ENCODE measurements around the gene LIPM.

The LIPM gene

GRCh38 chr10:88840881-88841280 is 38.4 kb downstream of the LIPM start:
- Mint-ChIP-seq H3K27me3 (no peaks in the 10 kb centered on the region), H3K4me3 (no peak overlapping the region), H3K4me1 (peaks cover 5% of the 10 kb centered on the region in 2 donors), H3K9me3 (no peaks in the 10 kb centered on the region), H3K27ac (no peak overlapping the region), H3K36me3 (no peaks in the 10 kb centered on the region)
- DNase-seq (no peak), ATAC-seq (replicated peaks) (no peak)

GRCh38 chr10:88841316-88842111 is 39.0 kb downstream of the LIPM start:
- H3K4me3 Mint-ChIP-seq: no peak overlapping the region
- H3K36me3 Mint-ChIP-seq: no peaks in the 10 kb centered on the region
- no peak overlapping the region for H3K27ac Mint-ChIP-seq
- H3K27me3 Mint-ChIP-seq: no peaks in the 10 kb centered on the region
- peaks cover 5% of the 10 kb centered on the region in 2 donors for H3K4me1 Mint-ChIP-seq
- H3K9me3 Mint-ChIP-seq: no peaks in the 10 kb centered on the region
- ATAC-seq (replicated peaks): no peak
- no peak for DNase-seq

- Mint-ChIP-seq H3K4me3 (no peak overlapping the region), H3K27ac (no peak overlapping the region), H3K9me3 (no peaks in the 10 kb centered on the region), H3K36me3 (no peaks in the 10 kb centered on the region), H3K27me3 (no peaks in the 10 kb centered on the region), H3K4me1 (peaks cover 5% of the 10 kb centered on the region in 2 donors)
- DNase-seq: no peak
- no peak for ATAC-seq (replicated peaks)
Measured at GRCh38 chr10:88843171-88843570, 40.6 kb downstream of the LIPM start.

GRCh38 chr10:88848499-88848898 is 46.0 kb downstream of the LIPM start:
- ATAC-seq (replicated peaks) (no peak), DNase-seq (no peak)
- no peaks in the 10 kb centered on the region for H3K36me3 Mint-ChIP-seq
- no peaks in the 10 kb centered on the region for H3K9me3 Mint-ChIP-seq
- no peak overlapping the region for H3K4me3 Mint-ChIP-seq
- peaks cover 0 to 9% of the 10 kb centered on the region in 2 donors for H3K4me1 Mint-ChIP-seq
- H3K27me3 Mint-ChIP-seq: no peaks in the 10 kb centered on the region
- no peak overlapping the region for H3K27ac Mint-ChIP-seq

GRCh38 chr10:88849234-88849633 is 46.7 kb downstream of the LIPM start:
- Mint-ChIP-seq H3K36me3 (no peaks in the 10 kb centered on the region), H3K27ac (no peak overlapping the region), H3K27me3 (no peaks in the 10 kb centered on the region), H3K4me3 (no peak overlapping the region), H3K9me3 (no peaks in the 10 kb centered on the region), H3K4me1 (peaks cover 0 to 10% of the 10 kb centered on the region in 2 donors)
- DNase-seq (no peak), ATAC-seq (replicated peaks) (no peak)

GRCh38 chr10:88850712-88851111 is 48.2 kb downstream of the LIPM start:
- no peak for DNase-seq
- Mint-ChIP-seq H3K4me3 (no peak overlapping the region), H3K27ac (no peak overlapping the region), H3K9me3 (no peaks in the 10 kb centered on the region), H3K36me3 (no peaks in the 10 kb centered on the region), H3K4me1 (peaks cover 0 to 10% of the 10 kb centered on the region in 2 donors), H3K27me3 (no peaks in the 10 kb centered on the region)
- no peak for ATAC-seq (replicated peaks)

- DNase-seq: no peak
- H3K27me3 Mint-ChIP-seq: no peaks in the 10 kb centered on the region
- no peak within 1 kb of the TSS for H3K4me3 Mint-ChIP-seq
- no peak within 1 kb of the TSS for H3K27ac Mint-ChIP-seq
- no peaks in the 10 kb centered on the region for H3K9me3 Mint-ChIP-seq
- peaks cover 0 to 10% of the 10 kb centered on the region in 2 donors for H3K4me1 Mint-ChIP-seq
- ATAC-seq (replicated peaks): no peak
- H3K36me3 Mint-ChIP-seq: no peaks in the 10 kb centered on the region
Measured at GRCh38 chr10:88851706-88852105, 49.2 kb downstream of the LIPM start, which contains the start of gene ANKRD22. ANKRD22 (minus strand) TSS chr10:88851844; CDS start chr10:88851607, 237 bp downstream.

GRCh38 chr10:88852327-88852726 is 49.8 kb downstream of the LIPM start:
- Mint-ChIP-seq H3K27ac (no peak overlapping the region), H3K36me3 (no peaks in the 10 kb centered on the region), H3K4me1 (peaks cover 0 to 10% of the 10 kb centered on the region in 2 donors), H3K4me3 (no peak overlapping the region), H3K27me3 (no peaks in the 10 kb centered on the region), H3K9me3 (no peaks in the 10 kb centered on the region)
- ATAC-seq (replicated peaks): no peak
- DNase-seq: no peak

GRCh38 chr10:88853155-88853881 is 50.8 kb downstream of the LIPM start:
- DNase-seq (no peak), ATAC-seq (replicated peaks) (no peak)
- peaks cover 0 to 9% of the 10 kb centered on the region in 2 donors for H3K4me1 Mint-ChIP-seq
- H3K27me3 Mint-ChIP-seq: no peaks in the 10 kb centered on the region
- no peak overlapping the region for H3K27ac Mint-ChIP-seq
- H3K36me3 Mint-ChIP-seq: no peaks in the 10 kb centered on the region
- H3K4me3 Mint-ChIP-seq: no peak overlapping the region
- H3K9me3 Mint-ChIP-seq: no peaks in the 10 kb centered on the region

GRCh38 chr10:88854684-88855083 is 52.2 kb downstream of the LIPM start:
- no peak for ATAC-seq (replicated peaks)
- H3K27ac Mint-ChIP-seq: no peak overlapping the region
- H3K4me3 Mint-ChIP-seq: no peak overlapping the region
- H3K4me1 Mint-ChIP-seq: peaks cover 0 to 5% of the 10 kb centered on the region in 2 donors
- no peak for DNase-seq
- H3K36me3 Mint-ChIP-seq: no peaks in the 10 kb centered on the region
- H3K27me3 Mint-ChIP-seq: no peaks in the 10 kb centered on the region
- no peaks in the 10 kb centered on the region for H3K9me3 Mint-ChIP-seq

GRCh38 chr10:88857831-88858230 is 55.3 kb downstream of the LIPM start:
- Mint-ChIP-seq H3K4me1 (peaks cover 0 to 5% of the 10 kb centered on the region in 2 donors), H3K27me3 (no peaks in the 10 kb centered on the region), H3K4me3 (no peak overlapping the region), H3K27ac (no peak overlapping the region), H3K36me3 (no peaks in the 10 kb centered on the region), H3K9me3 (no peaks in the 10 kb centered on the region)
- DNase-seq: no peak
- no peak for ATAC-seq (replicated peaks)

GRCh38 chr10:88858491-88858890 is 56.0 kb downstream of the LIPM start:
- no peak overlapping the region for H3K27ac Mint-ChIP-seq
- DNase-seq (no peak), ATAC-seq (replicated peaks) (no peak)
- H3K9me3 Mint-ChIP-seq: no peaks in the 10 kb centered on the region
- no peaks in the 10 kb centered on the region for H3K36me3 Mint-ChIP-seq
- H3K4me1 Mint-ChIP-seq: peaks cover 0 to under 1% of the 10 kb centered on the region in 2 donors
- H3K27me3 Mint-ChIP-seq: no peaks in the 10 kb centered on the region
- no peak overlapping the region for H3K4me3 Mint-ChIP-seq

GRCh38 chr10:88861036-88861435 is 58.5 kb downstream of the LIPM start:
- no peak for ATAC-seq (replicated peaks)
- H3K36me3 Mint-ChIP-seq: no peaks in the 10 kb centered on the region
- H3K27ac Mint-ChIP-seq: no peak overlapping the region
- no peaks in the 10 kb centered on the region for H3K9me3 Mint-ChIP-seq
- DNase-seq: no peak
- no peak overlapping the region for H3K4me3 Mint-ChIP-seq
- peaks cover 4 to 7% of the 10 kb centered on the region in 2 donors for H3K27me3 Mint-ChIP-seq
- H3K4me1 Mint-ChIP-seq: no peaks in the 10 kb centered on the region

- H3K36me3 Mint-ChIP-seq: no peaks in the 10 kb centered on the region
- H3K4me1 Mint-ChIP-seq: no peaks in the 10 kb centered on the region
- no peak overlapping the region for H3K4me3 Mint-ChIP-seq
- H3K9me3 Mint-ChIP-seq: no peaks in the 10 kb centered on the region
- ATAC-seq (replicated peaks) (no peak), DNase-seq (no peak)
- no peak overlapping the region for H3K27ac Mint-ChIP-seq
- peaks cover 4 to 7% of the 10 kb centered on the region in 2 donors for H3K27me3 Mint-ChIP-seq
Measured at GRCh38 chr10:88865281-88865876, 62.8 kb downstream of the LIPM start.
